SU-DHL-6 (cell line): Measurements from ENCODE around the gene ZNF575.
"Not testable (repeated sequence)": the region's sequence is repeated elsewhere in the genome, so short reads cannot be mapped to it uniquely, and the experiment has no call there.

Source experiments
- H2AFZ ChIP-seq: fragments of 200-600 bp; sonication (generic); 2 replicates; pipeline ENCODE4 v1.6.1; 2014; ENCODE audit warnings: low read depth, mild to moderate bottlenecking, moderate library complexity, mixed read lengths, antibody characterized with exemption, low read length; ENCODE audit not compliant: severe bottlenecking
- H3F3A ChIP-seq: fragments of 200-600 bp; shearing (Covaris generic); 2 replicates; pipeline ENCODE4 v1.6.0; 2016; ENCODE audit warnings: antibody characterized with exemption, mild to moderate bottlenecking; ENCODE audit not compliant: insufficient read depth
- H3K27ac ChIP-seq: fragments of 200-600 bp; sonication (generic); 2 replicates; pipeline ENCODE4 v1.5.1; 2016; ENCODE audit warnings: low read depth, mild to moderate bottlenecking, low read length, moderate library complexity, mixed read lengths
- H3K27me3 ChIP-seq: fragments of 200-600 bp; sonication (generic), shearing (Covaris generic); 2 replicates; pipeline ENCODE4 v1.6.0; 2014; ENCODE audit warnings: mild to moderate bottlenecking, low read length
- H3K36me3 ChIP-seq: fragments of 200-600 bp; sonication (generic); 2 replicates; pipeline ENCODE4 v1.6.1; 2014; ENCODE audit warnings: mild to moderate bottlenecking, low read length, mixed read lengths
- H3K4me2 ChIP-seq: fragments of 300-600, 200-600 bp; shearing (Covaris generic), sonication (generic); 2 replicates; pipeline ENCODE4 v1.6.0; 2014; ENCODE audit warnings: low read length, low read depth, mild to moderate bottlenecking; ENCODE audit not compliant: poor library complexity, severe bottlenecking
- H3K4me3 ChIP-seq: fragments of 200-600 bp; sonication (generic); 2 replicates; pipeline ENCODE4 v1.5.1; 2014; ENCODE audit warnings: antibody characterized with exemption, low read length, mild to moderate bottlenecking, mixed read lengths; ENCODE audit not compliant: insufficient read depth, poor library complexity, severe bottlenecking
- H3K79me2 ChIP-seq: fragments of 200-600 bp; sonication (generic); 2 replicates; pipeline ENCODE4 v1.6.1; 2014; ENCODE audit warnings: mild to moderate bottlenecking, low read length, moderate library complexity; ENCODE audit not compliant: insufficient read depth
- H3K9ac ChIP-seq: fragments of 200-600 bp; sonication (generic); 2 replicates; pipeline ENCODE4 v1.7.0; 2014; ENCODE audit warnings: mild to moderate bottlenecking, low read length
- H3K9me2 ChIP-seq: fragments of 200-600 bp; sonication (generic); replicated peaks from 2 replicates; pipeline ENCODE4 v1.6.1; 2014; ENCODE audit warnings: low read length; ENCODE audit not compliant: insufficient read depth
- H3K9me3 ChIP-seq: fragments of 200-600 bp; sonication (generic); 2 replicates; pipeline ENCODE4 v1.6.1; 2014; ENCODE audit warnings: low read length, mixed read lengths; ENCODE audit not compliant: insufficient read depth
- H4K20me1 ChIP-seq: fragments of 200-600 bp; sonication (generic); 2 replicates; pipeline ENCODE4 v1.6.1; 2014; ENCODE audit warnings: low read depth, mild to moderate bottlenecking, antibody characterized with exemption, low read length, moderate library complexity, mixed read lengths
- EZH2phosphoT487 ChIP-seq: fragments of 200-600 bp; sonication (generic), shearing (Covaris generic); conservative IDR thresholded peaks from 2 replicates; pipeline ENCODE4 v1.6.1; 2018; ENCODE audit warnings: mild to moderate bottlenecking, antibody characterized with exemption, low read length, moderate library complexity, mixed read lengths
- TF ChIP-seq, protein P1 (sequence below): fragments of 200-600 bp; sonication (generic); IDR thresholded peaks from one replicate; pipeline ENCODE4 v1.5.1; 2017; ENCODE audit warnings: antibody characterized with exemption, mild to moderate bottlenecking, low read length, moderate library complexity; ENCODE audit not compliant: insufficient read depth, poor library complexity, severe bottlenecking

The ZNF575 gene

DNA sequence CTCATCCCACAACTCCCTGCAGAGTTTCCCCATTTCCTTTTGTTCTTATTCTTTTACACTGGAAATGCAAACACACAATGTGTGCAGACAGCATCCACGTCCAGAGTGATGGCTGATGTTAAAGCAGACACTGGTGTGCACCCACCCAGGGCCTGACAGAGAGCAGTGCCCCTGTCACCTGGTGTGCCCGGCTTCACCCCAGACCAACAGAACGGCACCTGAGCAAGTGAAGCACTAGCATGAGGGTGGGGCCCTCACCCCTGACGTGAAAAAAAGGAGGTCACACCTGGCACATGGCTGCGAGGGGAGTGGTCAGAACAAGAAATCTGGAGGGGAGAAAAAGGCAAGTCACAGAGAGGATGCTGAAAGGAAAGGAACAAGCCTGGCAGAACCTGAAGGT lies 12.3 kb downstream of the ZNF575 start:
- Histone ChIP-seq H3K4me2 (no peak overlapping the region), H3K4me3 (no peak overlapping the region), H4K20me1 (no peaks in the 10 kb centered on the region), H3K9me2 (no peaks in the 10 kb centered on the region), H3K36me3 (no peaks in the 10 kb centered on the region), H3K9me3 (no peaks in the 10 kb centered on the region), H3K27ac (no peak overlapping the region), H3K79me2 (no peaks in the 10 kb centered on the region), H3K9ac (no peak overlapping the region), H2AFZ (no peak overlapping the region), H3F3A (no peaks in the 10 kb centered on the region), H3K27me3 (no peaks in the 10 kb centered on the region)
- no peak for TF ChIP-seq EZH2phosphoT487
- TF ChIP-seq, protein P1, sequence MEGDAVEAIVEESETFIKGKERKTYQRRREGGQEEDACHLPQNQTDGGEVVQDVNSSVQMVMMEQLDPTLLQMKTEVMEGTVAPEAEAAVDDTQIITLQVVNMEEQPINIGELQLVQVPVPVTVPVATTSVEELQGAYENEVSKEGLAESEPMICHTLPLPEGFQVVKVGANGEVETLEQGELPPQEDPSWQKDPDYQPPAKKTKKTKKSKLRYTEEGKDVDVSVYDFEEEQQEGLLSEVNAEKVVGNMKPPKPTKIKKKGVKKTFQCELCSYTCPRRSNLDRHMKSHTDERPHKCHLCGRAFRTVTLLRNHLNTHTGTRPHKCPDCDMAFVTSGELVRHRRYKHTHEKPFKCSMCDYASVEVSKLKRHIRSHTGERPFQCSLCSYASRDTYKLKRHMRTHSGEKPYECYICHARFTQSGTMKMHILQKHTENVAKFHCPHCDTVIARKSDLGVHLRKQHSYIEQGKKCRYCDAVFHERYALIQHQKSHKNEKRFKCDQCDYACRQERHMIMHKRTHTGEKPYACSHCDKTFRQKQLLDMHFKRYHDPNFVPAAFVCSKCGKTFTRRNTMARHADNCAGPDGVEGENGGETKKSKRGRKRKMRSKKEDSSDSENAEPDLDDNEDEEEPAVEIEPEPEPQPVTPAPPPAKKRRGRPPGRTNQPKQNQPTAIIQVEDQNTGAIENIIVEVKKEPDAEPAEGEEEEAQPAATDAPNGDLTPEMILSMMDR, result no peak

GRCh38 chr19:43545981-43546380 lies 13.0 kb downstream of the ZNF575 start:
- no peaks in the 10 kb centered on the region for H4K20me1 ChIP-seq
- H3K79me2 ChIP-seq, result no peaks in the 10 kb centered on the region
- H2AFZ ChIP-seq, result no peak overlapping the region
- no peak overlapping the region for H3K4me2 ChIP-seq
- no peaks in the 10 kb centered on the region for H3F3A ChIP-seq
- no peak overlapping the region for H3K9ac ChIP-seq
- H3K36me3 ChIP-seq, result no peaks in the 10 kb centered on the region
- no peak overlapping the region for H3K4me3 ChIP-seq
- H3K27me3 ChIP-seq, result no peaks in the 10 kb centered on the region
- no peak overlapping the region for H3K27ac ChIP-seq
- no peak for TF ChIP-seq EZH2phosphoT487
- TF ChIP-seq, protein P1, result no peak
- H3K9me2 ChIP-seq, result no peaks in the 10 kb centered on the region
- H3K9me3 ChIP-seq, result no peaks in the 10 kb centered on the region

- no peaks in the 10 kb centered on the region for H3K36me3 ChIP-seq
Observed at GRCh38 chr19:43546581-43546980, 13.6 kb downstream of the ZNF575 start.

GRCh38 chr19:43547926-43548325 lies 14.9 kb downstream of the ZNF575 start:
- H3K27ac ChIP-seq, H3K9ac ChIP-seq, H2AFZ ChIP-seq, H3K9me3 ChIP-seq, H3K36me3 ChIP-seq, H3K4me3 ChIP-seq, H3K27me3 ChIP-seq, H3F3A ChIP-seq, H4K20me1 ChIP-seq, H3K4me2 ChIP-seq, H3K9me2 ChIP-seq, H3K79me2 ChIP-seq: not testable (repeated sequence)

More at GRCh38 chr19:43546581-43546980, 13.6 kb downstream of the ZNF575 start:
- no peak overlapping the region for H3K9ac ChIP-seq
- H4K20me1 ChIP-seq, result no peaks in the 10 kb centered on the region
- H3K4me2 ChIP-seq, result no peak overlapping the region
- no peaks in the 10 kb centered on the region for H3F3A ChIP-seq
- no peaks in the 10 kb centered on the region for H3K9me3 ChIP-seq
- H2AFZ ChIP-seq, result no peak overlapping the region
- no peaks in the 10 kb centered on the region for H3K9me2 ChIP-seq
- no peaks in the 10 kb centered on the region for H3K27me3 ChIP-seq
- H3K79me2 ChIP-seq, result no peaks in the 10 kb centered on the region
- TF ChIP-seq, protein P1, result no peak
- TF ChIP-seq EZH2phosphoT487, result no peak
- H3K27ac ChIP-seq, result no peak overlapping the region
- no peak overlapping the region for H3K4me3 ChIP-seq
